GM21515 (cell line): ENCODE data around the gene REP15.
"Not testable (repeated sequence)": the region's sequence is repeated elsewhere in the genome, so short reads cannot be mapped to it uniquely, and the experiment has no call there.

ENCODE experiments used
- ATAC-seq: cut with Tn5 transposase; IDR thresholded peaks from one replicate; pipeline ENCODE4 v1.9.1; 2021; ENCODE audit not compliant: unreplicated experiment

Gene REP15

GRCh38 chr12:27696293-27696652 is at the start of gene REP15:
TSS of gene REP15 (plus strand) at chr12:27696447. CDS start at chr12:27696563, 116 bp downstream.
- ATAC-seq: no peak

GRCh38 chr12:27650011-27650410 is 46.2 kb upstream of the REP15 start:
- no peak for ATAC-seq

- no peak for ATAC-seq
These were observed 45.0 kb upstream of the REP15 start for GRCh38 chr12:27651201-27651600.

- ATAC-seq: no peak
These were observed 44.0 kb upstream of the REP15 start for GRCh38 chr12:27652174-27652763.

GRCh38 chr12:27653661-27654060 is 42.6 kb upstream of the REP15 start:
- no peak for ATAC-seq

- ATAC-seq: not testable (repeated sequence)
These were observed 40.8 kb upstream of the REP15 start for GRCh38 chr12:27655476-27655875.

- ATAC-seq: no peak
These were observed 39.0 kb upstream of the REP15 start for GRCh38 chr12:27657296-27657695.

GRCh38 chr12:27665704-27666103 is 30.5 kb upstream of the REP15 start:
- ATAC-seq: no peak

GRCh38 chr12:27666510-27666909 is 29.7 kb upstream of the REP15 start:
- no peak for ATAC-seq

- no peak for ATAC-seq
These were observed 28.7 kb upstream of the REP15 start for GRCh38 chr12:27667540-27667939.

- ATAC-seq: no peak
These were observed 24.2 kb upstream of the REP15 start for GRCh38 chr12:27672051-27672450.

- no peak for ATAC-seq
These were observed 23.6 kb upstream of the REP15 start for GRCh38 chr12:27672643-27673042.

GRCh38 chr12:27673101-27673718 is 23.0 kb upstream of the REP15 start:
- no peak for ATAC-seq

GRCh38 chr12:27674989-27675388 is 21.3 kb upstream of the REP15 start:
- no peak for ATAC-seq

GRCh38 chr12:27680619-27681018 is 15.6 kb upstream of the REP15 start:
- ATAC-seq: no peak

- ATAC-seq: no peak
These were observed 13.7 kb upstream of the REP15 start for GRCh38 chr12:27682534-27682933.

GRCh38 chr12:27685274-27685673 is 11.0 kb upstream of the REP15 start:
- no peak for ATAC-seq

GRCh38 chr12:27686147-27686546 is 10.1 kb upstream of the REP15 start:
- ATAC-seq: no peak

- no peak for ATAC-seq
These were observed 7.6 kb upstream of the REP15 start for GRCh38 chr12:27688671-27689070.

GRCh38 chr12:27689558-27690180 is 6.6 kb upstream of the REP15 start:
- no peak for ATAC-seq

GRCh38 chr12:27693403-27693802 is 2.8 kb upstream of the REP15 start:
- ATAC-seq: no peak

GRCh38 chr12:27695556-27696292 is 523 bp upstream of the REP15 start:
- no peak for ATAC-seq
